A673 (cell line): ENCODE data around the gene BTG1. TPM values are rescaled to one million over a fixed set of nuclear protein-coding genes. Genes with fewer than 3 reads are reported as not detected.
A peak's percentile ranks its signal among the peaks of the same experiment; 100 is the strongest.

Experiments used
- BruUV-seq: library from RNA; stranded (reverse); fragments of 400-500 nt; replicated peaks from 2 replicates; lab custom pipeline; 2021; lab: Mats Ljungman, UMichigan
- CTCF ChIA-PET: fragments of 300-600 bp; sonication (Branson Sonifier 250); formaldehyde crosslinking; loops from one replicate; lab custom pipeline; 2022; ENCODE audit warnings: antibody characterized with exemption; lab: Charles Lee
- POLR2A ChIA-PET: fragments of 300-600 bp; sonication (Branson Sonifier 250); formaldehyde crosslinking; loops from one replicate; lab custom pipeline; 2022; ENCODE audit warnings: antibody characterized with exemption; ENCODE audit not compliant: low non-redundant PET; lab: Charles Lee
- DNase-seq: peaks from one replicate; pipeline ENCODE4 v3.0.0-alpha.2; 2015; ENCODE audit warnings: low spot score
- H3K27ac ChIP-seq: fragments of 200-600 bp; sonication (generic); 2 replicates; pipeline ENCODE4 v1.5.1; 2016; ENCODE audit warnings: mixed run types, low read depth, mild to moderate bottlenecking, mixed read lengths, antibody characterized with exemption, low read length; ENCODE audit not compliant: poor library complexity, severe bottlenecking
- H3K27me3 ChIP-seq: fragments of 200-600 bp; sonication (generic); replicated peaks from 2 replicates; pipeline ENCODE4 v1.6.1; 2017; ENCODE audit warnings: mixed run types, low read depth, mild to moderate bottlenecking, mixed read lengths, antibody characterized with exemption, low read length; ENCODE audit not compliant: insufficient read depth, poor library complexity
- H3K36me3 ChIP-seq: fragments of 200-600 bp; sonication (generic); 2 replicates; pipeline ENCODE4 v1.6.1; 2016; ENCODE audit warnings: mixed run types, mild to moderate bottlenecking, mixed read lengths, antibody characterized with exemption, low read length; ENCODE audit not compliant: insufficient read depth, poor library complexity, severe bottlenecking
- H3K4me1 ChIP-seq: fragments of 200-600 bp; sonication (generic); 2 replicates; pipeline ENCODE4 v1.6.1; 2017; ENCODE audit warnings: mixed run types, mild to moderate bottlenecking, mixed read lengths, antibody characterized with exemption, low read length; ENCODE audit not compliant: insufficient read depth, poor library complexity, severe bottlenecking
- H3K4me3 ChIP-seq: fragments of 200-600 bp; sonication (generic); 2 replicates; pipeline ENCODE4 v1.5.1; 2016; ENCODE audit warnings: low read depth, mixed run types, mild to moderate bottlenecking, mixed read lengths, low read length; ENCODE audit not compliant: poor library complexity, severe bottlenecking
- H3K9me3 ChIP-seq: fragments of 200-600 bp; sonication (generic); 2 replicates; pipeline ENCODE4 v1.6.1; 2016; ENCODE audit warnings: mixed run types, low read depth, mild to moderate bottlenecking, mixed read lengths, antibody characterized with exemption, low read length; ENCODE audit not compliant: poor library complexity, severe bottlenecking
- CTCF ChIP-seq: fragments of 300-800, 200-600 bp; sonication (generic); conservative IDR thresholded peaks from 2 replicates; pipeline ENCODE4 v1.5.1; 2017; ENCODE audit warnings: low read depth, mild to moderate bottlenecking, antibody characterized with exemption, low read length, moderate library complexity, mixed read lengths
- EZH2 ChIP-seq: fragments of 200-600 bp; sonication (generic); IDR thresholded peaks from 2 replicates; pipeline ENCODE4 v1.6.1; 2017; ENCODE audit warnings: borderline replicate concordance, low read depth, mild to moderate bottlenecking, mixed read lengths, antibody characterized with exemption, low read length; ENCODE audit not compliant: poor library complexity, severe bottlenecking
- intact Hi-C: fragments of 100-400 bp; cut with micrococcal nuclease; formaldehyde crosslinking; loops from one replicate; pipeline ENCODE4 v1.10.0; 2022; ENCODE audit not compliant: unreplicated experiment
- total RNA-seq: library from RNA; stranded (reverse); gene quantifications from 2 replicates; pipeline ENCODE4 v1.2.3, GENCODE V29; 2021

BTG1 gene
- total RNA-seq, 1 experiment from 2014 or later = 18.0 TPM

GRCh38 chr12:92139634-92140150 is 6.0 kb downstream of the BTG1 start:
- TF ChIP-seq EZH2 (no peak), CTCF (no peak)
- DNase-seq = no peak
- H3K4me1 ChIP-seq = peaks cover 69% of the 10 kb centered on the region
- no peaks in the 10 kb centered on the region for H3K27me3 ChIP-seq
- H3K4me3 ChIP-seq = peak overlapping the region; percentile 96
- peaks cover 33% of the 10 kb centered on the region for H3K36me3 ChIP-seq
- no peaks in the 10 kb centered on the region for H3K9me3 ChIP-seq
- BruUV-seq = no TSS peak
- intact Hi-C loops = loop anchor here (5.0 kb wide), 3 partner anchors 107 to 757 kb away; no protein-coding TSS in a partner anchor
- ChIA-PET POLR2A (no interaction called here), CTCF (no interaction called here)
- H3K27ac ChIP-seq = no peak overlapping the region

GRCh38 chr12:92138626-92139025 is 7.0 kb downstream of the BTG1 start:
- H3K36me3 ChIP-seq = peaks cover 29% of the 10 kb centered on the region
- intact Hi-C loops = no loop called here
- no peak for DNase-seq
- CTCF ChIA-PET = no interaction called here
- H3K27me3 ChIP-seq = no peaks in the 10 kb centered on the region
- no peaks in the 10 kb centered on the region for H3K9me3 ChIP-seq
- TF ChIP-seq EZH2 = no peak
- no peak for TF ChIP-seq CTCF
- BruUV-seq = no TSS peak
- H3K4me1 ChIP-seq = peaks cover 72% of the 10 kb centered on the region
- POLR2A ChIA-PET = no interaction called here
- no peak overlapping the region for H3K27ac ChIP-seq
- peak overlapping the region; percentile 6 for H3K4me3 ChIP-seq

GRCh38 chr12:92138144-92138543 is 7.5 kb downstream of the BTG1 start:
- intact Hi-C loops = no loop called here
- H3K4me1 ChIP-seq = peaks cover 67% of the 10 kb centered on the region
- DNase-seq = no peak
- H3K27me3 ChIP-seq = no peaks in the 10 kb centered on the region
- H3K9me3 ChIP-seq = no peaks in the 10 kb centered on the region
- no TSS peak for BruUV-seq
- H3K36me3 ChIP-seq = peaks cover 24% of the 10 kb centered on the region
- no peak for TF ChIP-seq CTCF
- TF ChIP-seq EZH2 = no peak
- ChIA-PET CTCF (no interaction called here), POLR2A (no interaction called here)
- H3K4me3 ChIP-seq = no peak overlapping the region
- peak overlapping the region; percentile 81 for H3K27ac ChIP-seq
